T-cell (primary cell): ENCODE results near the gene NIF3L1. TPM values are rescaled to one million over a fixed set of nuclear protein-coding genes. Genes with fewer than 3 reads are reported as not detected.
A peak's percentile ranks its signal among the peaks of the same experiment; 100 is the strongest.
"Not testable (repeated sequence)": the region's sequence is repeated elsewhere in the genome, so short reads cannot be mapped to it uniquely, and the experiment has no call there.

Experiments used
- ATAC-seq, 4 experiments: fragments of 200-7000 bp in 3 of 4; fragments of 150-1000 bp in 1 of 4; cut with Tn5 transposase; replicated peaks in 1 of 4; 1 replicate in 3 of 4; 2 replicates in 1 of 4; pipeline ENCODE4 v1.10.0; 2021; ENCODE audit warnings: moderate library complexity in 3 of 4, mild to moderate bottlenecking in 2 of 4, moderate number of reproducible peaks in 1 of 4
- CTCF ChIA-PET, 2 donors: fragments of 300-600 bp; sonication (Branson Sonifier 250); formaldehyde crosslinking; loops; one replicate each; lab custom pipeline; 2022; ENCODE audit warnings: antibody characterized with exemption in 2 of 2; lab: Charles Lee
- POLR2A ChIA-PET, 2 donors: fragments of 300-600 bp; sonication (Branson Sonifier 250); formaldehyde crosslinking; loops; one replicate each; lab custom pipeline; 2022; ENCODE audit warnings: antibody characterized with exemption in 2 of 2; lab: Charles Lee
- DNase-seq, 35 experiments: peaks; one replicate each; pipeline versions ENCODE4 v3.0.0 to v3.0.0-alpha.2; 2013 to 2023
- H3K27ac ChIP-seq: one replicate; pipeline ENCODE4 v1.5.1; 2013; ENCODE audit warnings: low read length
- H3K27me3 ChIP-seq, 2 experiments: replicated peaks in 1 of 2; 1 replicate in 1 of 2; 2 replicates in 1 of 2; pipeline versions ENCODE4 v1.6.1 to v1.7.0; 2013; ENCODE audit warnings: low read length in 1 of 2, mixed read lengths in 1 of 2; ENCODE audit not compliant: control insufficient read depth in 2 of 2, insufficient read depth in 2 of 2; ENCODE audit errors: extremely low read depth in 1 of 2
- H3K36me3 ChIP-seq, 2 donors: 1 replicate in 1 of 2; 2 replicates in 1 of 2; pipeline versions ENCODE4 v1.6.1 to v1.7.0; 2013; ENCODE audit warnings: low read length in 1 of 2; ENCODE audit not compliant: control insufficient read depth in 2 of 2, insufficient read depth in 1 of 2; ENCODE audit errors: extremely low read depth in 1 of 2
- H3K4me1 ChIP-seq, 2 experiments: 1 replicate in 1 of 2; 2 replicates in 1 of 2; pipeline versions ENCODE4 v1.6.1 to v1.7.0; 2013; ENCODE audit warnings: low read length in 2 of 2, mixed read lengths in 1 of 2; ENCODE audit not compliant: insufficient read depth in 2 of 2, control insufficient read depth in 1 of 2; ENCODE audit errors: extremely low read depth in 1 of 2
- H3K4me3 ChIP-seq, 2 donors: 1 replicate in 1 of 2; 2 replicates in 1 of 2; pipeline versions ENCODE4 v1.5.1 to v1.7.0; 2013; ENCODE audit warnings: mild to moderate bottlenecking in 2 of 2, low read length in 1 of 2, moderate library complexity in 1 of 2; ENCODE audit not compliant: control insufficient read depth in 1 of 2; ENCODE audit errors: extremely low read depth in 1 of 2
- H3K9me3 ChIP-seq: 2 replicates; pipeline ENCODE4 v1.7.0; 2013
- H3K27ac Mint-ChIP-seq, 2 donors: one replicate each; pipeline ENCODE4 v1.8.0; 2020 to 2021; ENCODE audit warnings: mild to moderate bottlenecking in 2 of 2, mixed read lengths in 2 of 2
- H3K27me3 Mint-ChIP-seq, 2 donors: one replicate each; pipeline ENCODE4 v1.8.0; 2021 to 2022; ENCODE audit warnings: mixed read lengths in 2 of 2
- H3K36me3 Mint-ChIP-seq: one replicate; pipeline ENCODE4 v1.8.0; 2021; ENCODE audit warnings: mixed read lengths
- H3K4me1 Mint-ChIP-seq, 3 donors: one replicate each; pipeline ENCODE4 v1.8.0; 2020 to 2022; ENCODE audit warnings: mixed read lengths in 3 of 3, mild to moderate bottlenecking in 1 of 3
- H3K4me3 Mint-ChIP-seq, 3 donors: one replicate each; pipeline ENCODE4 v1.8.0; 2020 to 2022; ENCODE audit warnings: mild to moderate bottlenecking in 3 of 3, mixed read lengths in 3 of 3, moderate library complexity in 3 of 3
- H3K9me3 Mint-ChIP-seq, 3 donors: one replicate each; pipeline ENCODE4 v1.8.0; 2020 to 2022; ENCODE audit warnings: mixed read lengths in 3 of 3
- WGBS: methylation state at CpG from one replicate; pipeline ENCODE4 v1.1.5; 2013; ENCODE audit warnings: missing lambda C conversion rate; ENCODE audit not compliant: insufficient coverage; 5-methylcytosine and 5-hydroxymethylcytosine counted together
- total RNA-seq, 35 experiments: library from RNA in 6 of 35; stranded (reverse) in 6 of 35; fragments of 120-200 nt in 1 of 35; gene quantifications; one replicate each; pipeline versions ENCODE4 v1.2.1 to v1.2.4 and lab custom pipeline; 2013 to 2026

Gene NIF3L1
- total RNA-seq, 5 donors from 2014 or later (not counting 1 experiment from before 2014, with no cell fraction given), result 11.7 to 29.7 (median 25.0) TPM

- Histone ChIP-seq H3K27me3 (no peaks in the 10 kb centered on the region), H3K9me3 (no peaks in the 10 kb centered on the region), H3K4me1 (no peaks in the 10 kb centered on the region), H3K36me3 (peaks cover 0 to 79% of the 10 kb centered on the region in 2 donors), H3K4me3 (no peak overlapping the region), H3K27ac (no peak overlapping the region)
- no peak for ATAC-seq
- CTCF ChIA-PET, result interaction anchor here (0.6 to 0.7 kb wide), 4 partner anchors 293 to 978 kb away, joined by 3 to 4 read pairs (median 4); no protein-coding TSS in a partner anchor
- H3K36me3 Mint-ChIP-seq, result peaks cover 48% of the 10 kb centered on the region
- peaks cover 0 to 8% (median 5%) of the 10 kb centered on the region in 3 donors for H3K4me1 Mint-ChIP-seq
- POLR2A ChIA-PET, result interaction anchor here in 1 of 2 donors (0.7 kb wide), 1 partner anchor 27 kb away, joined by 5 read pairs; no protein-coding TSS in a partner anchor
- H3K9me3 Mint-ChIP-seq, result no peaks in the 10 kb centered on the region
- H3K27ac Mint-ChIP-seq, result no peak overlapping the region
- no peak for DNase-seq
- H3K27me3 Mint-ChIP-seq, result no peaks in the 10 kb centered on the region
- H3K4me3 Mint-ChIP-seq, result no peak overlapping the region
- WGBS, result no CpG with 5 or more reads among the region's 2 CpGs
Observed at GRCh38 chr2:200878289-200878880, 10.8 kb upstream of the NIF3L1 start.

- WGBS, result no CpG with 5 or more reads among the region's 2 CpGs
- H3K9me3 Mint-ChIP-seq, DNase-seq, H3K27me3 ChIP-seq, H3K4me3 Mint-ChIP-seq, H3K27me3 Mint-ChIP-seq, ATAC-seq, POLR2A ChIA-PET, H3K4me3 ChIP-seq, H3K4me1 ChIP-seq, H3K9me3 ChIP-seq, H3K27ac ChIP-seq, H3K27ac Mint-ChIP-seq: not testable (repeated sequence)
- Mint-ChIP-seq H3K36me3 (peaks cover 37% of the 10 kb centered on the region), H3K4me1 (peaks cover 4 to 17% (median 12%) of the 10 kb centered on the region in 3 donors)
- CTCF ChIA-PET, result interaction anchor here in 1 of 2 donors (0.5 kb wide), 1 partner anchor 31 kb away, joined by 3 read pairs; no protein-coding TSS in a partner anchor
- peaks cover 0 to 69% of the 10 kb centered on the region in 2 donors for H3K36me3 ChIP-seq
Observed at GRCh38 chr2:200881715-200882249, 7.4 kb upstream of the NIF3L1 start.

GRCh38 chr2:200899482-200899881 lies 10.3 kb downstream of the NIF3L1 start:
- CTCF ChIA-PET, result no interaction called here
- H3K9me3 Mint-ChIP-seq, result no peaks in the 10 kb centered on the region

GRCh38 chr2:200901459-200902072 lies 12.4 kb downstream of the NIF3L1 start:
- Mint-ChIP-seq H3K4me3 (no peak overlapping the region), H3K9me3 (no peaks in the 10 kb centered on the region), H3K27ac (peak overlapping the region; percentile 4 to 43), H3K27me3 (no peaks in the 10 kb centered on the region), H3K36me3 (peaks cover 41% of the 10 kb centered on the region), H3K4me1 (peaks cover 7 to 8% (median 7%) of the 10 kb centered on the region in 3 donors)
- ChIA-PET POLR2A (interaction anchor here (0.6 kb wide), 3 partner anchors 8 to 1266 kb away, joined by 3 to 14 read pairs (median 8); no protein-coding TSS in a partner anchor), CTCF (interaction anchor here (0.6 to 2.1 kb wide), 20 partner anchors 11 to 332 kb away, joined by 3 to 23 read pairs (median 6); partner anchors contain the start of genes CASP10 (in 1 of the 2), CLK1 (in 1 of the 2), HYCC2 (in 1 of the 2) and NDUFB3 (in 1 of the 2))
- Histone ChIP-seq H3K9me3 (no peaks in the 10 kb centered on the region), H3K27ac (peak overlapping the region; percentile 34), H3K4me3 (no peak overlapping the region), H3K4me1 (peaks cover 0 to 2% of the 10 kb centered on the region in 2 experiments), H3K27me3 (no peaks in the 10 kb centered on the region), H3K36me3 (peaks cover 5 to 63% of the 10 kb centered on the region in 2 donors)
- ATAC-seq (peak; percentile 100), DNase-seq (peak; percentile 34 to 89 (median 69))
- WGBS, result no CpG with 5 or more reads among the region's 4 CpGs

More at GRCh38 chr2:200899482-200899881, 10.3 kb downstream of the NIF3L1 start:
- no peak for DNase-seq
- no peak overlapping the region for H3K4me3 ChIP-seq
- no peak overlapping the region for H3K27ac ChIP-seq
- H3K27me3 ChIP-seq, result no peaks in the 10 kb centered on the region
- no peaks in the 10 kb centered on the region for H3K9me3 ChIP-seq
- peaks cover 0 to 2% of the 10 kb centered on the region in 2 experiments for H3K4me1 ChIP-seq
- POLR2A ChIA-PET, result interaction anchor here in 1 of 2 donors (1.0 kb wide), 1 partner anchor 10 kb away, joined by 3 read pairs; the partner anchor contains the start of gene NIF3L1
- Mint-ChIP-seq H3K36me3 (peaks cover 48% of the 10 kb centered on the region), H3K4me1 (peaks cover 7 to 8% (median 7%) of the 10 kb centered on the region in 3 donors), H3K4me3 (no peak overlapping the region), H3K27ac (peak overlapping the region in 1 of 2 donors; percentile 25), H3K27me3 (no peaks in the 10 kb centered on the region)
- peaks cover 3 to 71% of the 10 kb centered on the region in 2 donors for H3K36me3 ChIP-seq
- no peak for ATAC-seq

GRCh38 chr2:200905618-200906296 lies 16.6 kb downstream of the NIF3L1 start:
- DNase-seq (peak in 21 of 35 experiments; percentile 3 to 57 (median 18)), ATAC-seq (peak in 1 of 4 experiments; percentile 29)
- Histone ChIP-seq H3K4me3 (no peak overlapping the region), H3K36me3 (peaks cover 4 to 43% of the 10 kb centered on the region in 2 donors), H3K4me1 (peaks cover 0 to 2% of the 10 kb centered on the region in 2 experiments), H3K9me3 (no peaks in the 10 kb centered on the region), H3K27ac (no peak overlapping the region), H3K27me3 (no peaks in the 10 kb centered on the region)
- Mint-ChIP-seq H3K9me3 (no peaks in the 10 kb centered on the region), H3K4me3 (no peak overlapping the region), H3K27me3 (no peaks in the 10 kb centered on the region), H3K4me1 (peaks cover 7 to 8% (median 7%) of the 10 kb centered on the region in 3 donors), H3K27ac (peak overlapping the region in 1 of 2 donors; percentile 22), H3K36me3 (peaks cover 29% of the 10 kb centered on the region)
- ChIA-PET POLR2A (interaction anchor here in 1 of 2 donors (0.5 kb wide), 1 partner anchor 28 kb away, joined by 3 read pairs; no protein-coding TSS in a partner anchor), CTCF (interaction anchor here (0.6 to 2.6 kb wide), 7 partner anchors 163 to 328 kb away, joined by 3 to 20 read pairs (median 5); no protein-coding TSS in a partner anchor)
- WGBS, result no CpG with 5 or more reads among the region's 2 CpGs
